GM18520 (cell line): ENCODE results near the gene ZCCHC10.
"Not testable (repeated sequence)": the region's sequence is repeated elsewhere in the genome, so short reads cannot be mapped to it uniquely, and the experiment has no call there.

ENCODE experiments used
- ATAC-seq: cut with Tn5 transposase; IDR thresholded peaks from one replicate; pipeline ENCODE4 v1.9.1; 2021; ENCODE audit not compliant: unreplicated experiment

ZCCHC10 gene

DNA sequence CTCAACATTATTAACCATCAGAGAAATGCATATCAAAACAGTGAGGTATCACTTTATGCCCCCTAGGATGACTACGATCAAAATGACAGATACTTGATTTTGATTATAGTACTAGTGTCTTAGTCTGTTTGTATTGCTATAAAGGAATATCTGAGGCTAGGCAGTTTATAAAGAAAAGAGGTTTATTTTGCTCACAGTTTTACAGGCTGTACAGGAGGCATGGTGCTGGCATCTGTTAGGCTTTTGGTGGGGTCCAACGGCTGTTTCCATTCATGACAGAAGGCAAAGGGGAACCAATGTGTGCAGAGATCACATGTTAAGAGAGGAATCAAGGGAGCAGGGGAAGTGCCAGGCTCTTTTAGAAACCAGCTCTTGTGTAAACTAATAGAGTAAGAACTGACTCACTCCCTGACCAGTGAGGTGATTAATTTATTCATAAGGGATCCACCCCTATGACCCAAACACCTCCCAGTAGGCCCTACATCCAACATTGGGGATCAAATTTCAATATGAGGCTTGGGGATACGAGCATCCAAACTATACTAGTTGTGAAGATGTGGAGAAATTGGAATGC is 46.9 kb downstream of the ZCCHC10 start:
- no peak for ATAC-seq

- no peak for ATAC-seq
These were observed 49.5 kb downstream of the ZCCHC10 start for GRCh38 chr5:132976852-132977251.

DNA sequence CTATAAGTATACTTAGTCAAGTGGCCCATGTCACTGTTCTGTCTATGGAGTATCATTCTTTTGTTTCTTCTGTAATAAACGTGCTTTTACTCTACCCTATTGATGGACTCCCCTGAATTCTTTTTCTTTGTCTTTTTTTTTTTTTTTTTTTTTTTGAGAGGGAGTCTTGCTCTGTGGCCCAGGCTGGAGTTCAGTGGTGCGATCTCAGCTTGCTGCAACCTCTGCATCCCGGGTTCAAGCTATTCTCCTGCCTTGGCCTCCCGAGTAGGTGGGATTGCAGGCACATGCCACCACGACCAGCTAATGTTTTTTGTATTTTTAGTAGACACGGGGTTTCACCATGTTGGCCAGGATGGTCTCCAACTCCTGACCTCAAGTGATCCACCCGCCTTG is 53.9 kb downstream of the ZCCHC10 start:
- ATAC-seq: not testable (repeated sequence)

DNA sequence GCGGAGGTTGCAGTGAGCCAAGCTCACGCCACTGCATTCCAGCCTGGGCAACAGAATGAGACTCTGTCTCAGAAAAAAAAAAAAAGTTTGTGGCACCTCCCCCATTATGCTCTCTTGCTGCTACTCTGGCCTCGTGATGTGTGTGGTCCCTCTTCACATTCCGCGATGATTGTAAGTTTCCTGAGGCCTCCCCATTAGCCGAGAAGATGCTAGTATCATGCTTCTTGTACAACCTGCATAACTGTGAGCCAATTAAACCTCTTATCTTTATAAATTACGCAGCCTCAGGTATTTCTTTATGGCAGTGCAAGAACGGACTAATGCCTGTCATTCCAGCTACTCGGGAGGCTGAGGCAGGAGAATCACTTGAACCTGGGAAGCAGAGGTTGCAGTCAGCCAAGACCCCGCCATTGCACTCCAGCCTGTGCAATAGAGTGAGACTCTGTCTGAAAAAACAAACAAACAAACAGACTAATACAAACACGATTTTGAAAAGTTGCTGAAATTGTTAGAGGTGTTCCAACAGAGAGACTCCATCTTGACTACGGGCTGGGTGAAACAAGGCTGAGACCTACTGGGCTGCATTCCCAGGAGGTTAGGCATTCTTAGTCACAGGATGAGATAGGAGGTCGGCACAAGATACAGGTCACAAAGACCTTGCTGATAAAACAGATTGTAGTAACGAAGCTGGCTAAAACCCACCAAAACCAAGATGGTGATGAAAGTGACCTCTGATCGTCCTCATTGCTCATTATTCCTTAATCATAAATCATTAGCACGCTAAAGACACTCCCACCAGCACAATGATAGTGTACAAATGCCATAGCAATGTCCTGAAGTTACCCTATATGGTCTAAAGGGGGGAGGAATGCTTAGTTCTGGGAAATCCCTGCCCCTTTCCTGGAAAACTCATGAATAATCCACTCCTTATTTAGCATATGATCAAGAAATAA is 54.6 kb downstream of the ZCCHC10 start:
- no peak for ATAC-seq

GRCh38 chr5:132965120-132965519 is 61.2 kb downstream of the ZCCHC10 start:
- ATAC-seq: no peak

GRCh38 chr5:132963171-132964104 is 62.9 kb downstream of the ZCCHC10 start, which contains the start of gene AFF4:
Gene AFF4 (minus strand): TSS chr5:132963634. CDS start chr5:132937189, 26,445 bp downstream.
- ATAC-seq: peak; percentile 96

GRCh38 chr5:132962429-132963021 is 63.8 kb downstream of the ZCCHC10 start:
- ATAC-seq: no peak

DNA sequence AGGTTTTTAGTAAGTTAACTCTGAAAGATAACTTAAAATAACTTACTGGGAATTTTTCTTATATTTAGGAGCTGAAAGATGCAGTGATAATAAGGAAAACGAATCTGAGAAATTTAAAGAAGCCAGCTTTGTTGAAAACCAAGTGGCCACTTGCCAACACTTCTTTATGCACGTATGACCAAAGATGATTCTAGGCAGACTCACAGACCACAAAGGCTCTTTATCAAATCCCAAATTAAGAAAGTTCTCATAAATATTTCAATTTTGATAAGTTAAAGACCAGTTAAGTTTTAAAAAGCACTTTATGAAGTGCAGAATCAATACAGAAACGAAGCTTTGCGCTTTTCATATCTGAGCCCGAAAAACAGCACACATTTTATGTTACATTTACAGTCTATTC is 64.5 kb downstream of the ZCCHC10 start:
- no peak for ATAC-seq

- ATAC-seq: not testable (repeated sequence)
These were observed 65.1 kb downstream of the ZCCHC10 start for GRCh38 chr5:132961123-132961815.

GRCh38 chr5:132956166-132956799 is 70.1 kb downstream of the ZCCHC10 start:
- not testable (repeated sequence) for ATAC-seq

DNA sequence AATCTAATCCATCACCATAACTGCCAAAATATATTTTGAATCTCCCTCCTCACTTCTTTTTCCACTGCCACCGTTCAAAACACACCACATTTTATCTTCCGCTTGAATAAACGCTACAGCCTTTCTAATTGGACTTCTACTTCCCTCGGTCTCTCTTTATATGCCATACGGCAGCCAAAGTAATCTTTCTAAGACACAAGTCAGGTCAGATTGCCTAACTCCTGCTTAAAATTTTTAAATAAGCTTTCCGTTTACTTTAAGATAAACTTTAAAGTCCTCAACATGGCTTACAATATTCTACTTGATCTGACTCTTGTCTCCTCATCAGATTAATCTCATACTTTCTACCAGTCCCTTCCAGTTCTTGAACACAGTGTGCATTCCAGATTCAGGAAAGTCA is 72.6 kb downstream of the ZCCHC10 start:
- no peak for ATAC-seq

DNA sequence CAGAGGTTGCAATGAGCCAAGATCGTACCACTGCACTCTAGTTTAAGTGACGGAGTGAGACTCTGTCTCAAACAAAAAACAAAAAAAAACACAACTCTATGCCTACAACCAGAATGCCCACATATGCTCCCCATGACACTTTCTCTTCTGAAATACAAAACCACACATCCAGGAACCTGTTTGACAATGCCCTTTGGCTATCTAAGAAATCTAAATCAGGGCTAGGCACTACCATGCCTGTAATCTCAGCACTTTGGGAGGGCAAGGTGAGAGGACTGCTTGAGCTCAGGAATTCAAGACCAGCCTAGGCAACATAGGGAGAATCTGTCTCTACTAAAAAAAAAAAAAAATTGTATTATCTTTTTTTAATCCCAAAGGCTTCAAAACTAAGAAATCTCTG is 73.5 kb downstream of the ZCCHC10 start:
- ATAC-seq: no peak

- ATAC-seq: no peak
These were observed 74.5 kb downstream of the ZCCHC10 start for GRCh38 chr5:132951897-132952296.

DNA sequence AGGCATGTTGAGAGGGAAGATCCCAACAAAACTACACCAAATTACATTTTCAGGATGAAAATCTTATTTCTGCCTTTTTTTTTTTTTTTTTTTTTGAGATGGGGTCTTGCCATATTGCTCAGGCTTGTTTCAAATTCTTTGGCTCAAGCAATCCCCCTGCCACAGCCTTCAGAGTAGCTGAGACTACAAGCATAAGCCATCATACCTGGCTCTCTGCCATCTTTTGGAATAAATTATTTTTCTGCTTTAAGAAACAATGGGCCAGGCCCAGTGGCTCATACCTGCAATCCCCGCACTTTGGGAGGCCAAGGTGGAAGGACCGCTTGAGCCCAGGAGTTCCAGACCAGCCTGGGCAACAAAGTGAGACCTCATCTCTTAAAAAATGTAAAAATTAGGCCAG is 77.2 kb downstream of the ZCCHC10 start:
- no peak for ATAC-seq

GRCh38 chr5:132947671-132948070 is 78.7 kb downstream of the ZCCHC10 start:
- ATAC-seq: no peak
